TTC549 (cell line): Measurements from ENCODE around the gene CWC15.
A peak's percentile ranks its signal among the peaks of the same experiment; 100 is the strongest.
"Not testable (repeated sequence)": the region's sequence is repeated elsewhere in the genome, so short reads cannot be mapped to it uniquely, and the experiment has no call there.

Experiments
- FAIRE-seq: peaks from 2 replicates; lab custom pipeline; 2012; peaks lifted over from hg19 to GRCh38; lab: Jason Lieb, UNC

CWC15 gene

GRCh38 chr11:94973099-94973968, at the start of gene CWC15, which contains the start of gene KDM4D:
CWC15 (minus strand) TSS chr11:94973556; CDS start chr11:94972185, 1,371 bp downstream.
KDM4D (plus strand) TSS chr11:94973709; CDS start chr11:94997373, 23,664 bp downstream.
- FAIRE-seq = peak; percentile 92

GRCh38 chr11:95021468-95021867, 48.1 kb upstream of the CWC15 start:
- FAIRE-seq = not testable (repeated sequence)

GRCh38 chr11:95016139-95016538, 42.8 kb upstream of the CWC15 start:
- no peak for FAIRE-seq

GRCh38 chr11:95014184-95014821, 40.9 kb upstream of the CWC15 start:
- FAIRE-seq = no peak

- FAIRE-seq = no peak
Observed at GRCh38 chr11:95011376-95011775, 38.0 kb upstream of the CWC15 start.

GRCh38 chr11:95005642-95006041, 32.3 kb upstream of the CWC15 start:
- no peak for FAIRE-seq

- FAIRE-seq = no peak
Observed at GRCh38 chr11:95003716-95004115, 30.4 kb upstream of the CWC15 start.

GRCh38 chr11:94998285-94998684, 24.9 kb upstream of the CWC15 start:
- no peak for FAIRE-seq

GRCh38 chr11:94997437-94997836, 24.1 kb upstream of the CWC15 start:
- no peak for FAIRE-seq

- FAIRE-seq = no peak
Observed at GRCh38 chr11:94993400-94993943, 20.1 kb upstream of the CWC15 start.

GRCh38 chr11:94988748-94989147, 15.4 kb upstream of the CWC15 start:
- no peak for FAIRE-seq

- FAIRE-seq = no peak
Observed at GRCh38 chr11:94987378-94987777, 14.0 kb upstream of the CWC15 start.

- FAIRE-seq = no peak
Observed at GRCh38 chr11:94975599-94975998, 2.2 kb upstream of the CWC15 start.

GRCh38 chr11:94974178-94974577, 822 bp upstream of the CWC15 start:
- no peak for FAIRE-seq

- no peak for FAIRE-seq
Observed at GRCh38 chr11:94972700-94973098, 657 bp downstream of the CWC15 start.

GRCh38 chr11:94968334-94968958, 4.9 kb downstream of the CWC15 start:
- peak; percentile 15 for FAIRE-seq

GRCh38 chr11:94964934-94965333, 8.4 kb downstream of the CWC15 start:
- no peak for FAIRE-seq

GRCh38 chr11:94961255-94961654, 12.1 kb downstream of the CWC15 start:
- FAIRE-seq = no peak

GRCh38 chr11:94960488-94960887, 12.9 kb downstream of the CWC15 start:
- FAIRE-seq = no peak

- no peak for FAIRE-seq
Observed at GRCh38 chr11:94959179-94959578, 14.2 kb downstream of the CWC15 start.

- FAIRE-seq = no peak
Observed at GRCh38 chr11:94958121-94958696, 15.1 kb downstream of the CWC15 start.

GRCh38 chr11:94956963-94957362, 16.4 kb downstream of the CWC15 start:
- FAIRE-seq = no peak
